Lower lobe of right lung (tissue), 2 donors: ENCODE data around the gene RNLS. TPM values are rescaled to one million over a fixed set of nuclear protein-coding genes. Genes with fewer than 3 reads are reported as not detected.
A peak's percentile ranks its signal among the peaks of the same experiment; 100 is the strongest.

Experiments
- ATAC-seq, 2 donors: fragments of 200-7000 bp; cut with Tn5 transposase; one replicate each; pipeline ENCODE4 v1.9.1; 2020 to 2022; ENCODE audit warnings: mild to moderate bottlenecking in 2 of 2, moderate library complexity in 2 of 2
- DNase-seq: peaks from one replicate; pipeline ENCODE4 v3.0.0-alpha.2; 2020
- H3K27ac ChIP-seq: fragments of 200-600 bp; one replicate; pipeline ENCODE4 v1.8.0; 2022
- H3K27me3 ChIP-seq: fragments of 200-600 bp; one replicate; pipeline ENCODE4 v1.8.0; 2022; ENCODE audit warnings: low read depth
- H3K36me3 ChIP-seq: fragments of 200-600 bp; one replicate; pipeline ENCODE4 v1.8.0; 2022; ENCODE audit warnings: mild to moderate bottlenecking
- H3K4me1 ChIP-seq: fragments of 200-600 bp; one replicate; pipeline ENCODE4 v1.8.0; 2022
- H3K4me3 ChIP-seq: fragments of 200-600 bp; one replicate; pipeline ENCODE4 v1.8.0; 2022; ENCODE audit warnings: mild to moderate bottlenecking
- H3K9me3 ChIP-seq: fragments of 200-600 bp; one replicate; pipeline ENCODE4 v1.8.0; 2022
- intact Hi-C: fragments of 100-400 bp; cut with DNase I; formaldehyde crosslinking; loops from one replicate; pipeline ENCODE4 v1.11.0; 2022
- total RNA-seq: library from RNA; stranded (reverse); fragmentation: NEBNext Ultra II Directional; extraction: Animal tissue kit (Norgen Biotek cat#: 25700); gene quantifications from one replicate; pipeline ENCODE4 v1.2.1, GENCODE V29; 2021
- TF ChIP-seq, protein P1 (sequence below): fragments of 200-600 bp; IDR thresholded peaks from one replicate; pipeline ENCODE4 v1.8.0; 2022; ENCODE audit warnings: antibody characterized with exemption, mild to moderate bottlenecking
- donor health status: DM: no; HTN: yes; CAD: no; lungs with severe emphysema.

The RNLS gene
- total RNA-seq, 1 donor from 2014 or later: 9.6 TPM

DNA sequence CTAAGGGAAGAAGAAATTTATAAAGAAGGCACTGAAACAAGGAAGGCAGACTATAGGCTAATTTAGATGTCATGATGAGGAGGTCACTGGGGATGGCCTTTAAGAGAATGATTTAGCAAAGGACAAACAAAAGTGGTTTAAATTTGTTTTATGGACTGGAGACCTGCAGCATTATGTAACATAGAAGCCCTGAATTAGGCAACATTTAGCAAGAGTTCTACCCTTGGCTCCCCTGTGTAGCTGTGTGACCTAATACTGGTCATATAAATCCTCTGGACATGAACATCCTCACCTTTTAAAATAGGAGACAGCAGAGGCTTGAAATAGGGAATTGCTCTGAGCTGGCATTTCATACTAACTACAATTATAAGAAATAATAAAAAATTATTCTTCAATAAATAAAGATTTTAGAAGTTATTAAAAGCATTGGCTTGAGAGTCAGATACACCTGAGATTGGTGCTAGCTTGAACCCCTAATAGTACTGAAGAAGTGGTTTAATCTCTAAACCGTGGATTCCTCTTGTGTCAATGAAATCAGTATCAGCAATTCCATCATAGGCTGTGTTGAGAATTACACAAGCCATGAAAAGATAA, 48.9 kb downstream of the RNLS start:
- ATAC-seq: no peak
- Histone ChIP-seq H3K9me3 (no peaks in the 10 kb centered on the region), H3K27me3 (no peaks in the 10 kb centered on the region), H3K36me3 (no peaks in the 10 kb centered on the region), H3K4me3 (no peak overlapping the region), H3K4me1 (peaks cover 1% of the 10 kb centered on the region), H3K27ac (no peak overlapping the region)
- TF ChIP-seq, protein P1, sequence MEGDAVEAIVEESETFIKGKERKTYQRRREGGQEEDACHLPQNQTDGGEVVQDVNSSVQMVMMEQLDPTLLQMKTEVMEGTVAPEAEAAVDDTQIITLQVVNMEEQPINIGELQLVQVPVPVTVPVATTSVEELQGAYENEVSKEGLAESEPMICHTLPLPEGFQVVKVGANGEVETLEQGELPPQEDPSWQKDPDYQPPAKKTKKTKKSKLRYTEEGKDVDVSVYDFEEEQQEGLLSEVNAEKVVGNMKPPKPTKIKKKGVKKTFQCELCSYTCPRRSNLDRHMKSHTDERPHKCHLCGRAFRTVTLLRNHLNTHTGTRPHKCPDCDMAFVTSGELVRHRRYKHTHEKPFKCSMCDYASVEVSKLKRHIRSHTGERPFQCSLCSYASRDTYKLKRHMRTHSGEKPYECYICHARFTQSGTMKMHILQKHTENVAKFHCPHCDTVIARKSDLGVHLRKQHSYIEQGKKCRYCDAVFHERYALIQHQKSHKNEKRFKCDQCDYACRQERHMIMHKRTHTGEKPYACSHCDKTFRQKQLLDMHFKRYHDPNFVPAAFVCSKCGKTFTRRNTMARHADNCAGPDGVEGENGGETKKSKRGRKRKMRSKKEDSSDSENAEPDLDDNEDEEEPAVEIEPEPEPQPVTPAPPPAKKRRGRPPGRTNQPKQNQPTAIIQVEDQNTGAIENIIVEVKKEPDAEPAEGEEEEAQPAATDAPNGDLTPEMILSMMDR: no peak
- DNase-seq: no peak
- intact Hi-C loops: no loop called here

DNA sequence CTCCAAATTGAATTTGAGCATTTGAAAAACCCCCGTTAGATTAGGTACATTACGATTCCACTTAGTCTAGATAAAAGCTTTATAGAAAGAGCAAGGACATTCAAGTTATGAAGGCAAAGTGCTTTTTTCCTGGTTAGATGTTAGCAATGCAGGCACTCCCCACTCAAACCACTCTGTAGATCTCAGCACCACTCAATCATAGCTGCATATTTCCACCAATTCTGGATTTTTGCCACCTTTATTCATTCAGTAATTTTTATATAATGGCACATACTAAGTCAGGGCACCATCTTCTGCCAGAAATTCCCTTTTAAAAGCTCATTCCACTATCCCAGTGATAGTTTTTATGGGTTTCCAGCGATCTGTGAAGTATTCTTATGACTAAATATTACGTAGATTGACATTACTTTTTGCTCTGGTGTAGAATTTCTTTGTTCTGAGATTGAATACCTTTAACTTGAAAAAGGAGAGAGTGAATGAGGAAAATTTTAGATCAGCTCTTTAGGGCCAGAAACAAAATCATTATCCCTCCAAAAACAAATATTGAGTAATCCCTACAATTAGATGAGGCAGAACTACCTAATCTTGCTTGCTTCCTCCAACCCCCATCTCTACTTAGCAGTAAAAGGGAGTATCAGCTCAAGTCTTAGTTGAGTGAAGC, 51.6 kb downstream of the RNLS start:
- Histone ChIP-seq H3K4me1 (no peaks in the 10 kb centered on the region), H3K36me3 (no peaks in the 10 kb centered on the region), H3K27ac (peak overlapping the region; percentile 44), H3K4me3 (no peak overlapping the region), H3K9me3 (no peaks in the 10 kb centered on the region), H3K27me3 (no peaks in the 10 kb centered on the region)
- TF ChIP-seq, protein P1: no peak
- DNase-seq (no peak), ATAC-seq (peak; percentile 79 to 92)
- intact Hi-C loops: no loop called here

DNA sequence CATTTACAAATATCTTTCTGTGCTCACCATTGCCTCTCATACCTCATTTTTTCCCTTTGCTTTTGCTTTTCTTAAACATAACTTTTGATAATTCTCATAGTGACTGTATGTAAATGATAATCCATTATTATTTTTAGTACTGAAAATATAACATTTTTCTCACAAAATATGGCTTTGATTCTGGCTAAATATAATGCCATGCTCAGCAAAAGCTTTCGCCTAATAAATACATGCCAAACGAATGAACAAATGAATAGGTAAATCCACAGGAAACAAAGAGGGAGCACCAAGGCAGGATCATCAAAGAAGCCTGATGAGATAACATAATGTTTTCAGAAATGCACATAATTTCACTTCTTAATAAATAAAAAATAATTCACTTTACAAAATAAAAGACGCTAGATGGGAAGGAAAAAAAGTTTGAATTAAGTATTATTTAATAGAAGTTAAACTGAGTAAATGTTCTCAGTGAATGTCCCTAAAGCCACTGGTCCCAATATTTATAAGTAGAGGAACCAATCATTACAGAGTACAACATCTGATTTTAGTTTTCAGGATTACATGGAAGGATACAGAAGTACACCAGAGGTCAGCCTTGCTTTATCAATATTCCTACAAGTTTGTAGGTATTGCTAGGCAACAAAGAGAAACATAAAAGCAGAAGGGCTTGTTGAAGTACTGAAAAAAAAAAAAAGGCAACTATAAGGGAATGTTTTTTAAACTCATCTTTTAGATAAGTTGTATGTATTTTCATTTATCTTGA, 52.3 kb downstream of the RNLS start:
- H3K27me3 ChIP-seq: no peaks in the 10 kb centered on the region
- H3K4me1 ChIP-seq: no peaks in the 10 kb centered on the region
- TF ChIP-seq, protein P1: no peak
- intact Hi-C loops: no loop called here
- ATAC-seq (peak; percentile 65 to 91), DNase-seq (no peak)
- H3K9me3 ChIP-seq: no peaks in the 10 kb centered on the region
- H3K36me3 ChIP-seq: no peaks in the 10 kb centered on the region
- peak overlapping the region; percentile 44 for H3K27ac ChIP-seq
- no peak overlapping the region for H3K4me3 ChIP-seq

DNA sequence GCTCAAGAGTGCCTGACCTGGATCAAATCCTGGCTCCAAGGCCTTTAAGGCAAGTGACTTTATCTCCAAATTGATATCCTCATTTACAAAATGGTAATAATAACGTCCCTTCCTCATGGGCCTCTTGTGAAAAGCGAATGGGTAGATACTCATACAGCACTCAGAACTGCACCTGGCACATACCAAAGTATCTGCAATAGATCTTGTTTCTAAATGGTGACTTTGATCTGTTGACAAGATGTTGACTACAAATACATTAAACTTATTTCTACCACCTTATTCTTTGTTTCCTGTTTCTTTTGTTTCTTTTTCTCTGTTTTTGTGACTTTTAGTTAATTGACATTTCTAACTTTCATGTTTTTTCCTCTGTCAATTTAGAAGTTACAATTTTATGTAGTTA, 53.0 kb downstream of the RNLS start:
- H3K9me3 ChIP-seq: no peaks in the 10 kb centered on the region
- ATAC-seq: no peak
- H3K27ac ChIP-seq: no peak overlapping the region
- H3K4me1 ChIP-seq: no peaks in the 10 kb centered on the region
- no peaks in the 10 kb centered on the region for H3K27me3 ChIP-seq
- DNase-seq: no peak
- no peak overlapping the region for H3K4me3 ChIP-seq
- intact Hi-C loops: no loop called here
- no peaks in the 10 kb centered on the region for H3K36me3 ChIP-seq
- TF ChIP-seq, protein P1: no peak

DNA sequence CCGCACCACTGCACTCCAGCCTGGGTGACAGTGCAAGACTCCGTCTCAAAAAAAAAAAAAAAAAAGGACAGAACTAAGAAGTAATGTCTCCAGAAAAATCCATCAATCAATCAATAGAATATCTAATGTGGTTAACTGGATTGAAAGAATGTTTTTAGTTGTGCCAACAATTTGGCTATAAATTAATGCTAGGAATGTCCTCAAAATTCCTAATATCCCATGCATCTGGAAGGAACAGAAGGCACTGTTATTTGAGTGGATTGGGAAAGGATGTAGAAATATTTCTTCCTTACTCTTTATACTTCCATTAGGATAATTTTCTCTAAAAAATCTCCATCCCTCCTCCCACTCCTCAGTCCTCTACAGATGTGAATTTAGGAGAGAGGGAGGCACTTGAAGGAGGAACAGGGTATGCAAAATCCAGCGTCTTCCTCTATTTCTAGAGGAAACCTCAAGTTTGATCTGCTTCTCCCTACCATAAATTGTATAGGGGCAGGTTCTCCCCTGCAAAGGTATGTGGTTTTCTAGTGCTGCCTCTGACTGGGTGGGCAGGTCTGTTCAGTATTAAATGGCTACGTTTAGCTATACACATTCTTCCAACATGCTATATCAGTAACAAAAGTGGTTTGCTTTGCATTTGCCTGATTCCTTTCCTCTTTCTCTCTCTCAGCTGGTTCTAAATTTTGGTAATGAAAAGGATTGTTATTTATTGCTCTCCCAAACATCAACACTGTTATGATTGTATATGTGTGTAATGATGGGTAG, 54.1 kb downstream of the RNLS start:
- Histone ChIP-seq H3K27ac (no peak overlapping the region), H3K9me3 (no peaks in the 10 kb centered on the region), H3K27me3 (no peaks in the 10 kb centered on the region), H3K4me3 (no peak overlapping the region), H3K36me3 (no peaks in the 10 kb centered on the region), H3K4me1 (no peaks in the 10 kb centered on the region)
- intact Hi-C loops: no loop called here
- DNase-seq (no peak), ATAC-seq (no peak)
- TF ChIP-seq, protein P1: no peak
